ENCODE measurements around the gene PLXNA4.
"Not testable (repeated sequence)": the region's sequence is repeated elsewhere in the genome, so short reads cannot be mapped to it uniquely, and the experiment has no call there.

The PLXNA4 gene, protein sequence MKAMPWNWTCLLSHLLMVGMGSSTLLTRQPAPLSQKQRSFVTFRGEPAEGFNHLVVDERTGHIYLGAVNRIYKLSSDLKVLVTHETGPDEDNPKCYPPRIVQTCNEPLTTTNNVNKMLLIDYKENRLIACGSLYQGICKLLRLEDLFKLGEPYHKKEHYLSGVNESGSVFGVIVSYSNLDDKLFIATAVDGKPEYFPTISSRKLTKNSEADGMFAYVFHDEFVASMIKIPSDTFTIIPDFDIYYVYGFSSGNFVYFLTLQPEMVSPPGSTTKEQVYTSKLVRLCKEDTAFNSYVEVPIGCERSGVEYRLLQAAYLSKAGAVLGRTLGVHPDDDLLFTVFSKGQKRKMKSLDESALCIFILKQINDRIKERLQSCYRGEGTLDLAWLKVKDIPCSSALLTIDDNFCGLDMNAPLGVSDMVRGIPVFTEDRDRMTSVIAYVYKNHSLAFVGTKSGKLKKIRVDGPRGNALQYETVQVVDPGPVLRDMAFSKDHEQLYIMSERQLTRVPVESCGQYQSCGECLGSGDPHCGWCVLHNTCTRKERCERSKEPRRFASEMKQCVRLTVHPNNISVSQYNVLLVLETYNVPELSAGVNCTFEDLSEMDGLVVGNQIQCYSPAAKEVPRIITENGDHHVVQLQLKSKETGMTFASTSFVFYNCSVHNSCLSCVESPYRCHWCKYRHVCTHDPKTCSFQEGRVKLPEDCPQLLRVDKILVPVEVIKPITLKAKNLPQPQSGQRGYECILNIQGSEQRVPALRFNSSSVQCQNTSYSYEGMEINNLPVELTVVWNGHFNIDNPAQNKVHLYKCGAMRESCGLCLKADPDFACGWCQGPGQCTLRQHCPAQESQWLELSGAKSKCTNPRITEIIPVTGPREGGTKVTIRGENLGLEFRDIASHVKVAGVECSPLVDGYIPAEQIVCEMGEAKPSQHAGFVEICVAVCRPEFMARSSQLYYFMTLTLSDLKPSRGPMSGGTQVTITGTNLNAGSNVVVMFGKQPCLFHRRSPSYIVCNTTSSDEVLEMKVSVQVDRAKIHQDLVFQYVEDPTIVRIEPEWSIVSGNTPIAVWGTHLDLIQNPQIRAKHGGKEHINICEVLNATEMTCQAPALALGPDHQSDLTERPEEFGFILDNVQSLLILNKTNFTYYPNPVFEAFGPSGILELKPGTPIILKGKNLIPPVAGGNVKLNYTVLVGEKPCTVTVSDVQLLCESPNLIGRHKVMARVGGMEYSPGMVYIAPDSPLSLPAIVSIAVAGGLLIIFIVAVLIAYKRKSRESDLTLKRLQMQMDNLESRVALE (N-terminal part only)

DNA sequence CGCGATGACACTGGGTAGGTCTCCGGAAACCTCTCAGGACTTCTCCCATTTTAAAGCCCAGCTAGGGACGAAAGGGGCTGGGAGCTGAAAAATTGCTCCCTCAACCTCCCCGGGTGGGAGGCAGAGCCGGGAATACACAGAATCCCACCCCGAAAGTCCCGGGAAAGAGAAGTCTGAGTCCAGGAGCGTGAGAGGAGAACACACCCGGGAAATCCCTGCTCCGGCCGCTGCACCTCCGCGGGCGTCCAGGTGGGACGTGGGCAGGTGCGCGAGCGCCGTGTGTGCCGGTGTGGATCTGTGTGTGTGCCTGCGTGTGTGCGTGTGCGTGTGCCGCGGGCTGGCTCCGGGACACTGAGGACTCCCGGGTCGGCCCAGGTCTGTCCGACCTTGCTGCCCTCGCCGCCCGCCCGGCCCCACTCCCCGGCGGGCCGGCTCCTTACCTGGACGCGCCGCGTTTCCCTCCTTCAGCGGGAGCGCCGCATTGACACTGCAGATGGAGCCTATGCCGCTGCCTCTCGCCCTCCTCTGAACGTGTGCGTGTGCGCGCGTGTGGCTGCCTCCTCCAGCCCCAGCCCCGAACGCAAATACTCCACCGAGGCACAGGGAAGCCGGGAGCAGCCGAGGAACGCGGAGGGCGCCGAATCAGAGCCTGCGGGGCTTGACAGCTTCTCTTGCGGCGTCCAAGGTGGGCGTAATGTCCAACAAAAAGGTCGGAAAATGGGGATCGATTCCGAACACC lies at the start of gene PLXNA4:
Gene PLXNA4, minus strand, starts transcription at position 489 of the 739 bp plus-strand sequence. CDS start 67,777 bp downstream, outside the sequence.
- DNase-seq (ENCODE audit: low read depth) = no peak

DNA sequence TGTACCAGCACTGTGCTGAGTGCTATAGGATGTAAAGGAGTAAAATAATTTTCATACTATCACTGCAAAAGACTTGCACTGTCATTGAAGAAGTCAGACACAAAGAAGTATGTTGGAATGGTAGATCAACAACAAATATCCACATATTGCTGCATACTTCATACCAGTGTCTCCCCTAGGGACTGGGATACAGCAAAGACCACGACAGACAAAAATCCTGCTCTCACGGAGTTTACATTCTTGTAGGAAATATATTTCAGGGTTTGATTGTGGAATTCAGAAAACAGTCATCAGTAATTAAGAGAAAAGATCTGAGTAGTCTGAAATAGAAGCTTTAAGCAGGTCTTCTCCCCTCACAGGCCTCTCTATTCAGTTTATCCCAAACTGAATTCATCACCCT lies 49.4 kb upstream of the PLXNA4 start:
- DNase-seq (ENCODE audit: low read depth) = no peak

DNA sequence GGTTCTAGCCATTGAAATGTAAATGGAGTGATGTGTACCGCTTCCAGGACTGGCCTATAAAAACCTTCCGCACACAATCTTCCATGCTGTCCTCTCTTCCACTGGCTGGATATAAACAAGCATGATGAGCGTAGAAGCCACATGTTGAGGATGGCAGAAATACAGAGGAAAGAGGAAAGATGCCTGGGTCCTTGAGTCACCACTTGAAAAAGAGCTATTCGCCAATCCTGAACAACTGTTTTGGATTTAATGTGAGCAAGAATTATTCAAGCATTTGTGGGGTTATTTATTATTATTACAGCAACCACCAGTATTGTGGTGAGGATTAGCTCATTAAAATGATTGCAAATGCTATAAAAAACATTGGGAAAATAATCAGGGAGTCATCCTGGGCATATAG lies 45.8 kb upstream of the PLXNA4 start:
- DNase-seq (ENCODE audit: low read depth) = no peak

DNA sequence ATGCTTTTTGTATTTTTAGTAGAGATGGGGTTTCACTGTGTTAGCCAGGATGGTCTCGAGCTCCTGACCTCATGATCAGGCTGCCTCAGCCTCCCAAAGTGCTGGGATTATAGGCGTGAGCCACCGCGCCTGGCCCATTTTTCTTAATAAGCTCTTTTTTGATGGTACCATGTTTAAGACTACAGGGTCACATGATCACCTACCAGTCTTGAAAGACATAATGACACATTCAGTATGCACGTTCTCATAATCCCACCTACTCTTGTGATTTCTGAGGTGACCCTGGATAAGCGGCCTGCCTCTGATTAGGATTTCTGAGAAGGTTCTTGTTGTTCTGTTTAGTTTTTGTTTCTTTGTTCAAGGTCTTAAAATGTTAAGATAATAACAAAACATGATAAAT lies 43.7 kb upstream of the PLXNA4 start:
- DNase-seq (ENCODE audit: low read depth) = no peak

DNA sequence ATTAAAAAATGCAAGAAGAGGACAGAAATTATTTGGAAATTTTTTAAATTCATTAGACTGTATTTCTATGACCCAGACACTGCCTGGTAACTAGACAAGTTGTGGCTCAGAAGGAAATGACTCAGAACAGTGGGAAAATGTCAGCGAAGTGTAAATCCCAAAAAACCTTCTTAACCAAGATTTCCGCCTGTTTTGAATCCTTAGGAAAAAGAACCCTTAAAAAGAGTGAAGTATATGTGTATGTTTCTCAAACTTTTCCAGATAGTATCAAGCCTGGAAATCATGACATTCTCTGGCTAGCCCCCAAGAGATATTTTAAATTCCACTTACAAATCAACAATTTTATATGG lies 42.7 kb upstream of the PLXNA4 start:
- DNase-seq (ENCODE audit: low read depth) = no peak

DNA sequence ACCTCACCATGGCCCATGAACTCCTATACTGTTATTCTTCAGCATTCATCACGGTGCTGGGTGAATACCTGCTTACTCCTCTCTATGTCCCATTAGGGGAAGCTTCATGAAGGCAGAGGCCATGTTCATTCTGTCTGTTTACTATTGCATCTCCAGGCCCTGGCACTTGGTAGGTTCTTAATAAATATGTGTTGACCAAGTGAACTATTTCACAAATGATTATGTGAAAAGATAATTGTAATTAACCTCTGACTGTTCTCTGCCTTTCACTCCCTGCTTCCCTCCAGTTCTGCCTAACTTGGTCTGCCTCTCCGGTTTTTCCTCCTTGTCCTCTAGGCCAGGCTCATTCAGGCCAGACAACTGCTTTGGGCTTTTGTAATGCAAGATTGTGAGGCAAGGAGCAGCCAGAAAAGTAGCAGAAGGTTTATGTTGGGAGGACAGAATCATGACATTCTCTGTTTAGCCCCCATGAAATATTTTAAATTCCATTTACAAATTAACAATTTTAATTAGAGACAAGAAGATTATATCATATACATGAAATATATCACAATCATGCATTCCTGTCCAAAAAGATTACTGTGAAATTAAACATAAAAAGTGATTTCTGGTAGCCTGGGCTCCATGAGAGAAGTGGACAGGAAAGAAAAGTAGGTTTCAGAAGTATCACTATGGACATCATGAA lies 42.1 kb upstream of the PLXNA4 start:
- no peak for DNase-seq (ENCODE audit: low read depth)

DNA sequence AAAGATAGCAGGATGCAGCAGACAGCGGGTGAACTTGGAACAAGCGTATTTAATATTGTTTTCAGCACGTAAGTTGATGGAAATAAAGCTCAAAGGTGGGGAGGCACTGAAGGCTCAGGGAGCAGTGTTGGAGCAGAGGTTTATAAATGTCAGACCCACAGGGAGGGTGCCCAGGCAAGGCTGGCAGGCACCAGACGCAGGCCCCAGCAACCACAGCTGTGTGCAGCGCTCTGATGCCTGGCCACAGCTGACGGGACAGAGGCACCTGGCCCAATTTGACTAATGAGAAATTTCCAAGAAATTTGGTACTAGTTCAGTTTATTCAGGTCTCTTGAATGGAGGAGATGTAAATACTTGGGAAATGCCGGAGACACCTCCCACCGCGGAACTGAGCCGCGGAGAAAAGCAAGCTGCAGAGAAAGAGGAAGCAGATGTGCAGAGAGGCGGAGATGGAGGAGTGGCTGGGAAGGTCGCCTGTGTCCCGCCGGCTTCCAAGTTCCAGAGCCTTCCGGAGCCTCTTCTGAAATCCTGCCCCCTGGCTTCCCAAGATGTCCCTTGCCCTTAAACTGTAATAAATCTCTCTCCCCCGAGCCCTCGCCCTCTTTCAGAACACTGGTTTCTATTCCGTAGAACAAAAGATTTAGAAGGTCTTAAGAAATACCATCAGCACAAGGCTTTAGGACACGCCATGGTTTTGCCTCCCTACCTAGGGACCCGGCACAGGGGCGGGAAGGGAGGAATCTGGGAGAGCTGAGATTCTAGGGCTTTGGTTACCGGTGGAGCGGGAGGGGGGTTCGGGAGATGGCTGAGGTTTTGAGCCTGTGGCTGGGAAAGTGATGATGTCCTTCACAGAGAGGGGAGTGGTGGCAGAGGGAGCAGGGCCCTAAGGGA lies 38.4 kb upstream of the PLXNA4 start:
- DNase-seq (ENCODE audit: low read depth) = no peak

DNA sequence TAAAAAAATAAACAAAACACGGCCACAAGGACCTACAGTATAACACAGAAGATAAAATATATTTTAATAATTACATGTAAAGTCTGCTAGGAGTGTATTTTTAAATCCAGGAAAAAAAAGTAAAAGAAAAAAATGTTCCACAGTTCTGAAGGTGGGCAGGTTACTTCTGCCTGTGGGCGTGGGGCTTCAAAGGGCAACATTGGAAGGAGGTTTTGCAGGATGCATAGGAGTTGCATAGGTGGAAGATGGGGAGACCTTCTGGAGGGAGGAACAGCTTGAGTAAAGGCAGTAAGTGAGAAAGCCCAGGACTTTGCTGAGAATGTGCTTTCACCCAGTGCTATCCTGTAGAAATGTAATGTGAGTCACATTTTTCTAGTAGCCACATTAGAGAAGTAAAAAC lies 37.5 kb upstream of the PLXNA4 start:
- DNase-seq (ENCODE audit: low read depth) = no peak

DNA sequence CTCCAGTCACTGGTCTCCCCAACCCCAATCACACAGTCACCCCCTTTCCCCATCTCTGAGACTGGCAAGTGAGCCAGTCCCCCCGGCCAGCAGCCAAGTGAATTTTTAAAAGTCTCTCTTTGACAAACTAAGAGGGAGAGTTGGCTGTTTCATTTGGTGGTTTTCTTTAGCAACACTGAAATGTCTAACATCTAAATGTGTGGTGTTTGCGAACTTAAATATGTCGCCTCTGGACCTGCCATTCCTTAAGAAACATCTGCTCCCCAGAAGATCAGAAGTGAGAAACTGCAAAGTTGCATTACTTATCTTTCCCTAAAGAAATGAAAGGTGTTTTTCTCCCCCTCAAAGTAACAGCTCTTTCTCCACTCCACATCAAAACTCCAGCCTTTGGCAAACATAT lies 34.7 kb upstream of the PLXNA4 start:
- DNase-seq (ENCODE audit: low read depth) = no peak

DNA sequence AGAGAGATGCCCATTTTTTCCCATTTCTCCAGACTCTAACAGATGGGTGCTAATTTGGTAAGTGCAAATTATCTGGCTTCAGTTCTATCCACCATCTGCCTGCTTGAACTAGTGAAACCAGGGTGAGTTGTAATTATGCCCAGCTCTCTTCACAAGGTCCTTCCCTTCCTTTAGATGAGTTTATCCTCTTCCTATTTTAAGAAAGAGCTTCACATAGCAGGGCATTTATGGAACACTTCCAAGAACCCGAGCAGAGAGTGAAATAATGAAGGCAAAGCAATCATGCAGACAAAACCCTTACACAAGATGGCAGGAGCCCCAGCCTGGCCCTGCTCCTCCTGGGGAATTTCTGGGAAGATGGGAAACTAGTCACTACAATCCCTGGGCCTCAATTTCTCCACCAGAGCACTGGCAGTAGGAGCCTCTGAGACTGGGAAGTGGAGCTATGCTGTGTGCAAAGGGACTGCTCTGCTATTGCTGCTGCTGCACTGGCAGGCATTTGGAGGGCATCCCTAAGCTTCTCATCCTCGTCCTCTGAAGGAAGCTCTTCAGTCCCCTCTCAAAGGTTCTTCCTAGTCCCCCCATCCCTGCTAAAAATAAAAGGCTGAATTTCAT lies 33.7 kb upstream of the PLXNA4 start:
- no peak for DNase-seq (ENCODE audit: low read depth)

DNA sequence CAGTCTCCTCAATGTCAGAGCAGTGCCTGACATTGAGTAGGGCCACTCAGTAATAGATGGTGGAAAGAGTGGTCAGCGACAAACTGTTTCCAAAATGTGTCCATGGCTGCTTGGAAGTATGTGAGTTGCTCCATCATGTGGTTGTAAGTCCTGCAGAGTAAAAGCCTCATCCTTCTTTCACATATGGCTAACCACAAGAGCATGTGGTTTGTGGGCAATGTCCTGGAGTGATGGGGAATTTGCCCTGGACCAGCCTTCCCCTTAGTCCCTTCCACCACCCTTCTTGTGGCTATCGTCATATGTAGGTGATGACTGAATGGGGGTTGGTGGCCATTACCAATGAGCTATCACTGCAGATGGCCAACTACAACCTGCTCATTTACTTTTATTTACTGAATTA lies 33.0 kb upstream of the PLXNA4 start:
- no peak for DNase-seq (ENCODE audit: low read depth)

DNA sequence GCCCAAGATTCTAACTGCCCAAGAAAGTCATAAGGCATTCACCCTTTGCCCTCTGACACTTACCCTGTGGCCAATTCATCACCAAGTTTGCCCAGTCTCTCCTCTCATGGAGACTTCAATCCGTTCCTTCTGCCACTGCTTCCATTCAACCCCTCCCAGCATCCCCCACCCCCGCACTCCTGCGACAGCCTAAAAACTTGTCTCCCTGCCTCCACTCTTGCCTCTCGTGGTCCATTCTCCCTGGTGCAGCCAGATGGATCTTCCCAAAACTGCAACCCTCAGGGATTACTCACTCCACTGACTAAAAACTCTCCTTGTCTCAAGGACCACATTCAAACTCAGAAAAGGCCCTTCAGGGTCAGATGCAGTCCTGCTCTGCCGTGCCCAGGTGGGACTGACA lies 32.3 kb upstream of the PLXNA4 start:
- DNase-seq (ENCODE audit: low read depth) = no peak

DNA sequence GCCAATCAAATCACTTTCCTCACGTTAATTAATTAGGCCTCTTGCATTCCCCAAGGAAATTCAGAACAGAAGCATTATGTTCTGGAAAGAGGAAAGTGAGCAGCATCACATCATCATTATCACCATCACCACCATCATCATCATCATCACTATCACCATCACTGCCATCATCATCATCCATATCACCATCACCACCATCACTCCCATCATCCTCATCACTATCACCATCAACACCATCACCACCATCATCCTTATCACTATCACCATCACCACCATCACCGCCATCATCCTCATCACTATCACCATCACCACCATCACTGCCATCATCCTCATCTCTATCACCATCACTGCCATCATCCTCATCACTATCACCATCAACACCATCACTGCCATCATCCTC lies 31.4 kb upstream of the PLXNA4 start:
- DNase-seq (ENCODE audit: low read depth) = no peak

DNA sequence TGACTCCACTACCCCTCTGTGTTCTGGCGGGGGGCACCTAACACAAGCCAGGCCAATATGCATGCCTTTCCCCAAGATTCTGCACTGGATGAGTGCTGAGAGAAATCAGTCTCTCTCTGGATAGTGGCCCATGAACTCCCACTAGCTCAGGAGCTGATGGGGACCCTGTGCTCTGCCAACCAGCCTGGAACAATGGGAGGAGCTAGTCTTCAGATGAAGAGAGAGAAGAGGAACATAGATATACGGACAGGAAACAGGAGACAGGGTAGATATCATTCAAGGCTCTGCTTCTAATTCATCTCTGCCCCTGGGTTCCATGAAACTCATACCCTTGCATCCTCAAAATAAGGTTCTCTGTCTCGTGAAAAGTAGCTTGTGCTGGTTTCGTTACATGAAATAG lies 27.9 kb upstream of the PLXNA4 start:
- DNase-seq (ENCODE audit: low read depth) = no peak

DNA sequence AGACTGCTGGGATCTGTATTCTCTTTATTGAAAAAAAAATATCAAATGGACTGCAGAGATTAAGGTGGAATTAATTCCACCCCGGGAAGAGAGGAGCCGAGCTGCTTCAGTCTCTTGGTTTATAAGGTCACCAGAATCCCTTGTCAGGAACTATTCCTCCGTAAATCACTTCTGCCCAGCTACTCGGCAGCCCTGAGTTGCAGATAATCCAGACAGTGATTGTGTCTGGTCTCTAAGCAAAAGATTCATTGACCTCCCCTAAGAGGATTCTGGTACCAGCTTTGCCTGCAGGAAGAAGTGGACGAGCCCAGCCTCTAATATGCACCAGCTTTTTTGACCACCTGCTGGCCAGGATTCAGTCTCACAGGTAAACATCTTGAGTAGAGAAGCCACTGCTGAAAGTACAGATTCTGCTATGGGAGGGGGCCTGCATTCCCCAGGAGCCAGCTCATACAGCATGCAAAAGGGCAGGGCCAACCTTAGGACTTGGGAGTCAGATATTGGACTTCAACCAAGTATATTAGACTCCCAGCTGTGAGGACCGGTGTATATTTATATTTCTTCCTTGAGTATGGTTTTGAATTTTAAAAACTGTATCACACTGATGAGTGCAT lies 27.1 kb upstream of the PLXNA4 start:
- DNase-seq (ENCODE audit: low read depth) = no peak

DNA sequence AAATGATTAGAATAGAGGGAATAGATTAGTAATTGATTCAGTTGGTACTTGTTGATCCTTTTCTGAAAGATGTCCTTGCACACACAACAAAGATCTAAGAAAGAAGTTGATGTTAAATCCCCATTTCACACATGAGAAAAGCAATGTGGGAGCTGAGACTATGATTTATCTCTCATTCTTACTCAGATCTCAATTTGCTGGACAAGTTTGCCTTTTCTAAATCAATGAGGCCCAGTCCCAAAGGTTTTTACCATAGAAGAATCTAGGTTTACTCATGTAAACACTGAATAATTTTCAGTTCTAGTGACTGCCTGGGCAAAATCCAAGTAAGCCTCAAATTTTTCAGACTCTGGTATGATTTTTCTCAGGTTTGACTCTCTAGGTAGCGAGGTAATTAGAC lies 25.5 kb upstream of the PLXNA4 start:
- no peak for DNase-seq (ENCODE audit: low read depth)

DNA sequence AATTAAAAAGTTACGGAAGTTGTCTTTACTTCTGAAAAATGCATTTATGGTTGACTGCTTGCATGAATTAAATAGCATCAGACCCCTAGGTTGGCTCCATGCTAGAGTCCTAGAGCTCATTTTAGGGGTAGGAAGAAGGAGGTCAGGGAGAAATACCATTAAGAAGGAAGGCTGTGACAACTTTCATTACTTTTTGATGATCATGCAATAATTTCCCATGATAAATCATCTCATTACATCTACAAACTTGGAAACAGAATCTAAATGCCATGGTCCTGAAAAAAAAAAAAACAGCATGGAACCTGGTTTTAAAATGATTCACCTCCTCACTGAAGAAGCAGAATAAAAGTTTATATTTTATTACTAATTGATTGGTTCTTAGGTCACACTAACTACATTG lies 20.3 kb upstream of the PLXNA4 start:
- no peak for DNase-seq (ENCODE audit: low read depth)

DNA sequence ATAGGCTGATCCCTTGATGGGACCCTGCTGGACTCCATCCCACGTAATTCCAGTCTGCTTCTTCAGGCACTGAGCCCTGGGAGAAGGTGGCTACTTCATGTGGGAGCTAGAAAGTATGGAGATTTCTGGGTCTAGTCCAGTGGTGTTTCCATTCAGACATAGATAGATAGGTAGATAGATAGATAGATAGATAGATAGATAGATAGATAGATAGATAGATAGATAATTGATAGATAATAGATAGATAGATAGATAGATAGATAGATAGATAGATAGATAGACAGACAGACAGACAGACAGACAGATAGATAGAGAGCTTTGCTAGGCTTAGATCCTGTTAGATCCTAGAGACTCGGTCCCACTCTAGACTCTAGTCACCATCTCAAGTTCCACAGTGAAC lies 18.5 kb upstream of the PLXNA4 start:
- DNase-seq (ENCODE audit: low read depth) = not testable (repeated sequence)

DNA sequence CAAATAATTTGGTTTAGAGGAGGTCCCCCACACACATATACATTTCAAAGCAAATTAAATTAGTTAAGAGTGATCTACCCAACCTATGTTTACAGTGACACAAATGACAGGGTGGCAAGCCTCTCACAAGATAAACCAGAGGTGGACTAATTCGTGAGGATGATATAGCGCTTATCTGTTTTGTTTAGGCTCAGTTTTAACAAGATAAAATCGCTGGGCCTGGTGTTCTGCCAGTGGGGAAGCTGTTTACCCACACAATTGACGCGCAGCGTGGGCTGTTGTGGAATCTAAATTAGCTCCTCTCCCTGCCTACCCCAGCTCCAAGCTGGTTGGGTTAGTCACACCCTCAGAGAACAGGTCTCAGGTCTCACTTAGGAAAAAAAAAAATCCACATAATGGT lies 16.7 kb upstream of the PLXNA4 start:
- DNase-seq (ENCODE audit: low read depth) = no peak
